Measurements from ENCODE around the gene TECPR2.

GRCh38 chr14:102360388-102360787, 2.4 kb upstream of the TECPR2 start:
- no peak for TF ChIP-seq POLR2A (IDR thresholded peaks at IDR 0.05; ENCODE audit: low read depth)
- TF ChIP-seq, protein P1, sequence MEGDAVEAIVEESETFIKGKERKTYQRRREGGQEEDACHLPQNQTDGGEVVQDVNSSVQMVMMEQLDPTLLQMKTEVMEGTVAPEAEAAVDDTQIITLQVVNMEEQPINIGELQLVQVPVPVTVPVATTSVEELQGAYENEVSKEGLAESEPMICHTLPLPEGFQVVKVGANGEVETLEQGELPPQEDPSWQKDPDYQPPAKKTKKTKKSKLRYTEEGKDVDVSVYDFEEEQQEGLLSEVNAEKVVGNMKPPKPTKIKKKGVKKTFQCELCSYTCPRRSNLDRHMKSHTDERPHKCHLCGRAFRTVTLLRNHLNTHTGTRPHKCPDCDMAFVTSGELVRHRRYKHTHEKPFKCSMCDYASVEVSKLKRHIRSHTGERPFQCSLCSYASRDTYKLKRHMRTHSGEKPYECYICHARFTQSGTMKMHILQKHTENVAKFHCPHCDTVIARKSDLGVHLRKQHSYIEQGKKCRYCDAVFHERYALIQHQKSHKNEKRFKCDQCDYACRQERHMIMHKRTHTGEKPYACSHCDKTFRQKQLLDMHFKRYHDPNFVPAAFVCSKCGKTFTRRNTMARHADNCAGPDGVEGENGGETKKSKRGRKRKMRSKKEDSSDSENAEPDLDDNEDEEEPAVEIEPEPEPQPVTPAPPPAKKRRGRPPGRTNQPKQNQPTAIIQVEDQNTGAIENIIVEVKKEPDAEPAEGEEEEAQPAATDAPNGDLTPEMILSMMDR (IDR thresholded peaks at IDR 0.05) = no peak
- TF ChIP-seq POLR2AphosphoS5 (IDR thresholded peaks at IDR 0.05) = no peak
- no peak for TF ChIP-seq EP300 (IDR thresholded peaks at IDR 0.05)
